GM12878 (cell line): ENCODE data around the gene FNDC3B. TPM values are rescaled to one million over a fixed set of nuclear protein-coding genes. Genes with fewer than 3 reads are reported as not detected.
A peak's percentile ranks its signal among the peaks of the same experiment; 100 is the strongest.

Experiments used
- ASH2L ChIP-seq: fragments of 300-600, 200-600 bp; sonication (generic); IDR thresholded peaks from 2 replicates; pipeline ENCODE4 v1.6.1; 2017; ENCODE audit warnings: low read depth, mild to moderate bottlenecking, borderline replicate concordance
- ATF2 ChIP-seq: IDR thresholded peaks from 2 replicates; pipeline ENCODE4 v1.6.1; 2012; ENCODE audit warnings: low read length, inconsistent platforms
- CBX5 ChIP-seq: sonication (generic); IDR thresholded peaks from 2 replicates; pipeline ENCODE4 v1.6.1; 2016; ENCODE audit warnings: low read depth, moderate library complexity, mild to moderate bottlenecking, inconsistent platforms
- IKZF2 ChIP-seq, 2 experiments: fragments of 450-650 bp; IDR thresholded peaks; 2 replicates each; pipeline ENCODE4 v1.6.1; 2017; ENCODE audit warnings: mild to moderate bottlenecking in 2 of 2, moderate library complexity in 2 of 2
- JUND ChIP-seq: IDR thresholded peaks from 2 replicates; pipeline ENCODE4 v1.6.1; 2012; ENCODE audit warnings: low read depth, mild to moderate bottlenecking, low read length, improper control_type of control experiment, moderate library complexity
- LARP7 ChIP-seq: fragments of 450-650 bp; IDR thresholded peaks from 2 replicates; pipeline ENCODE4 v1.6.1; 2017; ENCODE audit warnings: mild to moderate bottlenecking
- MYB ChIP-seq: fragments of 150-350 bp; IDR thresholded peaks from 2 replicates; pipeline ENCODE4 v1.6.1; 2014; ENCODE audit warnings: mild to moderate bottlenecking, low read depth, low read length, borderline replicate concordance
- PAX8 ChIP-seq: fragments of 450-650 bp; IDR thresholded peaks from 2 replicates; pipeline ENCODE4 v1.6.1; 2017; ENCODE audit warnings: mild to moderate bottlenecking, moderate library complexity
- PML ChIP-seq: IDR thresholded peaks from 2 replicates; pipeline ENCODE4 v1.6.1; 2012; ENCODE audit warnings: low read length, inconsistent platforms
- RB1 ChIP-seq: fragments of 450-650 bp; formaldehyde crosslinking; IDR thresholded peaks from 2 replicates; pipeline ENCODE4 v1.6.1; 2017; ENCODE audit warnings: mild to moderate bottlenecking, borderline replicate concordance
- RELB ChIP-seq: fragments of 450-650 bp; IDR thresholded peaks from 2 replicates; pipeline ENCODE4 v1.6.1; 2017; ENCODE audit warnings: low read depth, mild to moderate bottlenecking, moderate library complexity
- SIX5 ChIP-seq: IDR thresholded peaks from 2 replicates; pipeline ENCODE4 v1.6.1; 2011; ENCODE audit warnings: mild to moderate bottlenecking, low read depth, low read length, moderate library complexity; ENCODE audit not compliant: severe bottlenecking
- TARDBP ChIP-seq: IDR thresholded peaks from 2 replicates; pipeline ENCODE4 v1.6.1; 2016; ENCODE audit warnings: borderline replicate concordance
- TCF12 ChIP-seq: IDR thresholded peaks from 2 replicates; pipeline ENCODE4 v1.6.1; 2011; ENCODE audit warnings: low read depth, mild to moderate bottlenecking, low read length
- TCF7 ChIP-seq: IDR thresholded peaks from 2 replicates; pipeline ENCODE4 v1.6.1; 2014; ENCODE audit warnings: antibody characterized with exemption, borderline replicate concordance
- USF1 ChIP-seq: IDR thresholded peaks from 2 replicates; pipeline ENCODE4 v1.6.1; 2011; ENCODE audit warnings: borderline replicate concordance, low read depth, mild to moderate bottlenecking, moderate library complexity, mixed read lengths, low read length; ENCODE audit not compliant: insufficient read depth; ENCODE audit errors: extremely low read length
- WRNIP1 ChIP-seq: IDR thresholded peaks from 2 replicates; pipeline ENCODE4 v1.6.1; 2011; ENCODE audit warnings: low read depth, low read length, improper control_type of control experiment, borderline replicate concordance
- ZNF384 ChIP-seq: IDR thresholded peaks from 2 replicates; pipeline ENCODE4 v1.6.1; 2012; ENCODE audit warnings: low read depth, mild to moderate bottlenecking, low read length, improper control_type of control experiment, borderline replicate concordance
- ZNF687 ChIP-seq: fragments of 450-650 bp; IDR thresholded peaks from 2 replicates; pipeline ENCODE4 v1.6.1; 2017; ENCODE audit warnings: mild to moderate bottlenecking, moderate library complexity
- polyA plus RNA-seq, 11 experiments: library from polyadenylated mRNA; depleted of rRNA in 4 of 11; unstranded in 6 of 11; stranded (reverse) in 5 of 11; fragments of >200 nt; fragmentation: Nextera tagmentation in 4 of 11; fragmentation: Illumina TruSeq in 1 of 11; extraction: Ambion mirVana in 4 of 11; extraction: Trizol in 1 of 11; gene quantifications; 1 replicate in 1 of 11; 2 replicates in 10 of 11; pipeline versions ENCODE4 v1.2.1 to v1.2.3, GENCODE V29; 2011 to 2016; ENCODE audit warnings: inconsistent platforms in 2 of 11, missing spikeins in 2 of 11, low read depth in 1 of 11
- total RNA-seq, 4 experiments: library from RNA; depleted of rRNA in 3 of 4; stranded (reverse); fragments of >200 nt in 3 of 4; fragmentation: Illumina TruSeq in 1 of 4; extraction: Trizol in 1 of 4; gene quantifications; 2 replicates each; pipeline versions ENCODE4 v1.2.1 to v1.2.3, GENCODE V29; 2013 to 2021

The FNDC3B gene
- total and polyA plus RNA-seq, 10 of the 15 experiments (the other 5 are each of a cell fraction or from before 2014, with no cell fraction given) = 7.9 to 35.0 (median 18.5) TPM

- TF ChIP-seq USF1 = no peak
- TF ChIP-seq ASH2L = no peak
- TF ChIP-seq TCF12 = peak; percentile 81
- no peak for TF ChIP-seq RB1
- no peak for TF ChIP-seq ZNF384
- no peak for TF ChIP-seq LARP7
- peak; percentile 82 for TF ChIP-seq ATF2
- TF ChIP-seq IKZF2 (IDR thresholded peaks at IDR 0.05) = peak; percentile 83 to 86
- TF ChIP-seq TCF7 = no peak
- TF ChIP-seq ZNF687 = peak; percentile 40; the same call in 1 of the 2 replicates
- TF ChIP-seq JUND = no peak
- TF ChIP-seq RELB = peak; percentile 69; the same call in 1 of the 2 replicates
- no peak for TF ChIP-seq CBX5
- TF ChIP-seq PAX8 = no peak
- TF ChIP-seq TARDBP = no peak
- no peak for TF ChIP-seq MYB
- TF ChIP-seq PML = no peak
- TF ChIP-seq WRNIP1 = no peak
- TF ChIP-seq SIX5 = no peak
Observed at GRCh38 chr3:172154768-172155664, 115.6 kb downstream of the FNDC3B start (continued).
